ENCODE results near the gene DEGS2.
"Not testable (repeated sequence)": the region's sequence is repeated elsewhere in the genome, so short reads cannot be mapped to it uniquely, and the experiment has no call there.

Gene DEGS2

DNA sequence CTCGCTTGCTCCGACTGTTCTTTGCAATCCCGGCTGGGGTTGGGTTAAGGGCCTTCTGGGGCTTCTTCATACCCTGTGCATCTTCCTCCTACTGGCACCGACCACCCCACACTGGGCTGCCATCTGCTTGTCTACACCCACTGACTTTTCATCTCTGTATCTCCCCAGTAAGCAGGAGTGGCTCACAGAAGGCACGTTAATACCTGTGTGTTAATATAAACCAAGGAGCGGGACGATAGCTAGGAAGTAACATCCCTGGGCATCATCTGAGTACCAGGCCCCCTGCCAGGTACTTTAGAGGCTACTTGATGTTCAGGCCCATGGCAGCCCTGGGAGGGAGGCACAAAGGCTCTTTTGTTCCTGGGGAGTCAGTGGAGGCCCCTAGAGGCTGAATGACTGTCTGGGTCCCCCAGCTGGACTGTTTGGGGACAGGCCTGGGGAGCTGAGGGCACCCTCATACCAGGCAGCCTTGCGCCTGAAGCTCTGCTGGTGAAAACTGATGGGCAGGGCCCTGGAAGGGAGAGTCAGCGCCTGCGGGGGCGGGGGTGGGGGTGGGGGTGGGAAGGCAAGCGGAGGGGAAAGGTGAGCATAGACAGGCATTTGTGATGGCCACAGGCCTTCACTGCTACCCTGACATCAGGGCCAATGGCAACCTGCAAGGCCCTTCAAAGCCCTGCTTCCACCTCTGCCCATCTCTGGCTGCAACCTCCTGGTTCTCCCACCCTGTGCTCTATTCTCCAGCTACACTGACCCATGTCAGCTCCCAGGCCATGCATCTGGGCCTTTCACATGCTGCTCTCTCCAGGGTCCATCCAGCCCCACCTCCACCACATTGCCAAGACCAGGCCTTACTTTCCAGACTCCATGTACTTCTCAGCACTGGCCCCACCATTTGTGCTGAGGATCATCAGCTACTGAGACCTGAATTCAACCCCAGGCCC lies 34.2 kb upstream of the DEGS2 start:
- H3K27me3 ChIP-seq (ENCODE audit: control insufficient read depth in 2 of 2, insufficient read depth in 2 of 2, low read length in 2 of 2): no peaks in the 10 kb centered on the region
- no peaks in the 10 kb centered on the region for H3K9me3 ChIP-seq (ENCODE audit: control insufficient read depth in 2 of 2, low read length in 2 of 2)
- peak overlapping the region; percentile 37 to 86 for H3K27ac ChIP-seq (ENCODE audit: low read depth in 2 of 2, low read length in 2 of 2)
- no peaks in the 10 kb centered on the region for H3K36me3 ChIP-seq (ENCODE audit: control insufficient read depth in 2 of 2, insufficient read depth in 2 of 2, low read length in 2 of 2)
- peak overlapping the region; percentile 37 to 70 for H3K4me3 ChIP-seq (ENCODE audit: low read length in 2 of 2)
- H3K9ac ChIP-seq (ENCODE audit: low read depth in 1 of 2, low read length in 2 of 2): peak overlapping the region; percentile 61 to 76
- H3K4me1 ChIP-seq (ENCODE audit: control insufficient read depth in 2 of 2, insufficient read depth in 2 of 2, low read length in 2 of 2): peaks cover 12 to 13% of the 10 kb centered on the region in 2 donors

DNA sequence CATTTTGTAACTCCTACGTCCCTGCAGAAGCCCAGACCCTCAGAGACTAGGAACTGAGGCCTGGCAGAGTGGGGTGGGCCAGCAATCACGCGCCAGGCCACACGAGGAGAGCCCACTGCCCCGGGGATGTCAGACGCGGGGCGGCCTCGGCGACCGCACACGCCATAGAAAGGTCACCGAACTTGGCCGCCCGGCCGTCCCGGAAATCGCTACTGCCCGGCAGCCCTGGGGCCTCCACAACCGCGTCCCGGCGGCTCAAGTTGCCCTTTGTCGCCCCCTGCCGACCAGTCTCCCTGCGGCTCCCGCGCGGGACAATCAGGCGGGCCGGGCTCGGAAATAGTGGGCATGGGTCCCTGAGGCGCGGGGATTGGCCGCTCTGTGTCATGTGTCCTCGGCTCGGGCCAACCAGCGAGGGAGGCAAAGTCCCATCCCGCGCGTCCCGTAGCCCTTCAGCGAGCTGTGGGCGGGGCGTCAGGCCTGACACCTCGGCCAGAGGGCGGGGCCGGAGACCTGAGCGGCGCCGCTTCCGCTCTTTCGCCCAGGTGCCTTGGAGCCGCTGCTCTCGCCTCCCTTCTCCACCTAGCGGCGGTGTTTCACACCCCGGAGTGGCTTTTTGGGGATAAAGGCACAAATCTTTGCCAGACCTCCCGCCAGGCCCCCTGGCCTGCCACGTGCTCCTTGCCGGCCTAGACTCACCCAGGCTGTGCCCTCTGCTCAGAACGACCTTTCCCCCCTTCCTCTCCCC lies 33.4 kb upstream of the DEGS2 start:
- H3K4me1 ChIP-seq (ENCODE audit: control insufficient read depth in 2 of 2, insufficient read depth in 2 of 2, low read length in 2 of 2): peaks cover 18 to 19% of the 10 kb centered on the region in 2 donors
- H3K27ac ChIP-seq (ENCODE audit: low read depth in 2 of 2, low read length in 2 of 2): peak overlapping the region; percentile 86 to 89
- H3K4me3 ChIP-seq (ENCODE audit: low read length in 2 of 2): peak overlapping the region; percentile 69 to 70
- no peaks in the 10 kb centered on the region for H3K9me3 ChIP-seq (ENCODE audit: control insufficient read depth in 2 of 2, low read length in 2 of 2)
- peak overlapping the region; percentile 76 to 92 for H3K9ac ChIP-seq (ENCODE audit: low read depth in 1 of 2, low read length in 2 of 2)
- no peaks in the 10 kb centered on the region for H3K27me3 ChIP-seq (ENCODE audit: control insufficient read depth in 2 of 2, insufficient read depth in 2 of 2, low read length in 2 of 2)
- H3K36me3 ChIP-seq (ENCODE audit: control insufficient read depth in 2 of 2, insufficient read depth in 2 of 2, low read length in 2 of 2): no peaks in the 10 kb centered on the region

DNA sequence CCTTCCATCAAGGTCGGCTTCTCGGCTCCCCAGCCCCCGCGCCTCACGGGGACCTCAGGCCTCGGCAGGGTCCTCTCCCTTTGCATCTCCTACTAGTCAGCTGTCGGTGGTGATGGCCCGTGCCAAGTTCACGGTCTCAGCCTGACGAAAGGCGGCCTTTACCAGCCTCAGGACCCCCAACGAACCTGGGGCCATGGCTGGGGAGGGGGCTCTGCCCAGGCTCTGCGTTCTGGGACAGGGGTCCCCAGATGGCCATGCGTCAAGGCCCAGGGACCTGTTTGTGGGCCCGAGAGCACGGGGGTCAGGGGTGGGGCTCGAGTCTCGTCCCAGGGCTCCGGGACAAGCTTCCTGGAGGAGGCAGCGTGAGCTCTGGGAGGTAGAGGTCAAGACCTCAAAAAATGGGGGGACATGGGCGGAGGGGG lies 32.8 kb upstream of the DEGS2 start:
- Histone ChIP-seq H3K9ac (ENCODE audit: low read depth in 1 of 2, low read length in 2 of 2) (peak overlapping the region; percentile 42 to 92), H3K9me3 (ENCODE audit: control insufficient read depth in 2 of 2, low read length in 2 of 2) (no peaks in the 10 kb centered on the region), H3K36me3 (ENCODE audit: control insufficient read depth in 2 of 2, insufficient read depth in 2 of 2, low read length in 2 of 2) (no peaks in the 10 kb centered on the region), H3K4me3 (ENCODE audit: low read length in 2 of 2) (peak overlapping the region; percentile 56 to 69), H3K27ac (ENCODE audit: low read depth in 2 of 2, low read length in 2 of 2) (peak overlapping the region; percentile 86 to 89), H3K27me3 (ENCODE audit: control insufficient read depth in 2 of 2, insufficient read depth in 2 of 2, low read length in 2 of 2) (no peaks in the 10 kb centered on the region), H3K4me1 (ENCODE audit: control insufficient read depth in 2 of 2, insufficient read depth in 2 of 2, low read length in 2 of 2) (peaks cover 20 to 24% of the 10 kb centered on the region in 2 donors)

DNA sequence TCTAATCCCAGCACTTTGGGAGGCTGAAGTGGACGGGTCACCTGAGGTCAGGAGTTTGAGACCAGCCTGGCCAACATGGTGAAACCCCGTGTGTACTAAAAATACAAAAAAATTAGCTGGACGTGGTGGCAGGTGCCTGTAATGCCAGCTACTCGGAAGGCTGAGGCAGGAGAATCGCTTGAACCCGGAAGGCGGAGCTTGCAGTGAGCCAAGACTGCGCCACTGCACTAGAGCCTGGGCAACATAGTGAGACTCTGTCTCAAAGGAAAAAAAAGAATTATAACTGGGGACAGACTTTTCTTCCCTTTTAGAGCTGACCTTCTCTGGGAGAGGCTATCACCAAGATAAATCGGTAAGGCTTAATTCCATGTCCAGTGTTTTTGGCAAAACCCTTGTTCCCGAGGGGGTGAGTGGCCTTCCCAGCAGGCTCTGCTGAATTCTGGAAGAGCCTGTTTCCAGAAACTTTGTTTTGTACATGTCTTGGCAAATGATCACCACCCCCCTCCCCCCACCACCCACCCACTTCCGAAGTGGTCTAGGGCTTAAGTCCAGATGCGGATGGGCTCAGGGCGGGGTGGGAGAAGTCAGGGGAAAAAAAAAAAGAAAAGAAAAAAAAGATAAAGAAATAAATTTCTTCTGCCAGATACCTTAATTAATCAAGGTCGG lies 32.3 kb upstream of the DEGS2 start:
- H3K36me3 ChIP-seq (ENCODE audit: control insufficient read depth in 2 of 2, insufficient read depth in 2 of 2, low read length in 2 of 2): no peaks in the 10 kb centered on the region
- peaks cover 22 to 26% of the 10 kb centered on the region in 2 donors for H3K4me1 ChIP-seq (ENCODE audit: control insufficient read depth in 2 of 2, insufficient read depth in 2 of 2, low read length in 2 of 2)
- H3K27me3 ChIP-seq (ENCODE audit: control insufficient read depth in 2 of 2, insufficient read depth in 2 of 2, low read length in 2 of 2): no peaks in the 10 kb centered on the region
- no peak overlapping the region for H3K27ac ChIP-seq (ENCODE audit: low read depth in 2 of 2, low read length in 2 of 2)
- no peaks in the 10 kb centered on the region for H3K9me3 ChIP-seq (ENCODE audit: control insufficient read depth in 2 of 2, low read length in 2 of 2)
- H3K4me3 ChIP-seq (ENCODE audit: low read length in 2 of 2): no peak overlapping the region
- H3K9ac ChIP-seq (ENCODE audit: low read depth in 1 of 2, low read length in 2 of 2): peak overlapping the region in 1 of 2 donors; percentile 42

DNA sequence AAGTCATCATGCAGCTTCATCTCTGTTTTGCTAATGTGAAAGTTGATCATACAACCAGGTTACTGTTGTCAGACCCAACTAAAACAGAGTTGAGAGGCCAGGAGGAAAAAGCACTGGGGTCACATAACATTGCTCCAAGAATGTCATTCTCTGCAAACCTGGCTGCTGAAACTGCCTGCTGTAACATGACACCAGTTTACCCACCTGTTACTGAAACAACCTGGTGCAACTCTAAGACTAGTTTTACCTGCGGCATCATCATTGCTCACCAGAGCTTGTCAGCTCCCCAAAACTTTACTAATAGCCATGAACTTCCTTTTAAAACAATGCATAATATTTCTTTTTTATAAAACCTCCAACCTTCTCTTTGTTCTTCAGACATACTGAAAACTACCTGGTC lies 30.7 kb upstream of the DEGS2 start:
- no peak overlapping the region for H3K9ac ChIP-seq (ENCODE audit: low read depth in 1 of 2, low read length in 2 of 2)
- no peak overlapping the region for H3K4me3 ChIP-seq (ENCODE audit: low read length in 2 of 2)
- H3K4me1 ChIP-seq (ENCODE audit: control insufficient read depth in 2 of 2, insufficient read depth in 2 of 2, low read length in 2 of 2): peaks cover 22 to 26% of the 10 kb centered on the region in 2 donors
- no peaks in the 10 kb centered on the region for H3K9me3 ChIP-seq (ENCODE audit: control insufficient read depth in 2 of 2, low read length in 2 of 2)
- H3K27me3 ChIP-seq (ENCODE audit: control insufficient read depth in 2 of 2, insufficient read depth in 2 of 2, low read length in 2 of 2): no peaks in the 10 kb centered on the region
- H3K36me3 ChIP-seq (ENCODE audit: control insufficient read depth in 2 of 2, insufficient read depth in 2 of 2, low read length in 2 of 2): no peaks in the 10 kb centered on the region
- no peak overlapping the region for H3K27ac ChIP-seq (ENCODE audit: low read depth in 2 of 2, low read length in 2 of 2)

DNA sequence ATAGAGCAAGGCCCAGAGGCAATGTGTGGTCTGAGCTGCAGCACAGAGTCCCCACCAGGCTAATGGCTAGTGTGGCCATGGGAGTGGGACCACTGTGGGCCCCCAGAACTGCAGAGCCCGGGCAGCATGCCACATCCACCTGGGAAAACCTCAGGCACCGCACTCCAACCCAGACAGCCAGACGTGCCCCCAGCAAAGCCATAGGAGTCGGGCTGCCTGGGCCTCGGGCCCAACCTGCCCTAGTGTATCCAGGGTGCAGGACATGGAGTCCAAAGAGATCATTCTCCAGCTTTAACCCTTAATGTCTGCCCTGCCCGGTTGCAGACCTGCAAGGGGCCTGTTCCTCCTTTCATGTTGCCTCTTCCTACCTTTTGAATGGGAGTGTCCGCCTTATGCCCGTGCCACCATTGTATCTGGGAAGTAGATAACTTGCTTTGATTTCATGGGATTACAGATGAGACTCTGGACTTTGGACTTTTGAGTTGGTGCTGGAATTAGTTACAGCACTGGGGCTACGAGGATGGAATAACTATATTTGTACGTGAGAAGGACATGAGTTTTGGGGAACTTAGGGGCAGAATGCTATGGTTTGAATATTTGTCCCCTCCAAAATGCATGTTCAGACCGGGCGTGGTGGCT lies 29.1 kb upstream of the DEGS2 start:
- Histone ChIP-seq H3K27me3 (ENCODE audit: control insufficient read depth in 2 of 2, insufficient read depth in 2 of 2, low read length in 2 of 2) (no peaks in the 10 kb centered on the region), H3K36me3 (ENCODE audit: control insufficient read depth in 2 of 2, insufficient read depth in 2 of 2, low read length in 2 of 2) (no peaks in the 10 kb centered on the region), H3K9me3 (ENCODE audit: control insufficient read depth in 2 of 2, low read length in 2 of 2) (no peaks in the 10 kb centered on the region), H3K4me3 (ENCODE audit: low read length in 2 of 2) (no peak overlapping the region), H3K9ac (ENCODE audit: low read depth in 1 of 2, low read length in 2 of 2) (no peak overlapping the region), H3K27ac (ENCODE audit: low read depth in 2 of 2, low read length in 2 of 2) (peak overlapping the region in 1 of 2 donors; percentile 23), H3K4me1 (ENCODE audit: control insufficient read depth in 2 of 2, insufficient read depth in 2 of 2, low read length in 2 of 2) (peaks cover 20 to 26% of the 10 kb centered on the region in 2 donors)

DNA sequence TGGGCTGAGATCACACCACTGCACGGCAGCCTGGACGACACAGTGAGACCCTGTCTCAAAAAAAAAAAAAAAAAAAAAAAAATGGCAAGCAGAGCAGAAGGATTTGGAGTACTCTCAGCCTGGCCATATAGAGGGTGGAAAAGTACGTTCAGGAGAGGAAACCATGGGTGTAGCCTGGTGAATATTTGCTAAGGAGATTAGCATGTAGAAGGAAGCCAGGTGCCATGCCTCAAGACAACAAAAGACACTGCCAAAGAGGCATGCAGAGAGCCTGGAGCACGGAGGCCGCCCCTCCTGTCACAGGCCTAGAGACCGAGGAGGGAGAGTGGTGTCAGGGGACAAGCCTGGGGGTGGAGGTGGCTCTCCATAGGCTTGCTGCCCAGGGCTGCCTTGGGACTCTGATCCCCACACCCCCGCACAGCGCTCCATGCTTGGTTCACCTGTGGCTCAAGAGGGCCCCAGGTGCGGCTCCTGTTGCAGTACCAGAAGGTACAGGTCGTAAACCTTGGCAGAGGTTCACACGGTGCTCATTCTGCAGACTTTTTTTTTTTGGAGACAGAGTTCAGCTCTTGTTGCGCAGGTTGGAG lies 27.9 kb upstream of the DEGS2 start:
- H3K27ac ChIP-seq (ENCODE audit: low read depth in 2 of 2, low read length in 2 of 2): peak overlapping the region in 1 of 2 donors; percentile 67
- H3K9ac ChIP-seq (ENCODE audit: low read depth in 1 of 2, low read length in 2 of 2): no peak overlapping the region
- no peaks in the 10 kb centered on the region for H3K9me3 ChIP-seq (ENCODE audit: control insufficient read depth in 2 of 2, low read length in 2 of 2)
- H3K4me3 ChIP-seq (ENCODE audit: low read length in 2 of 2): no peak overlapping the region
- H3K27me3 ChIP-seq (ENCODE audit: control insufficient read depth in 2 of 2, insufficient read depth in 2 of 2, low read length in 2 of 2): no peaks in the 10 kb centered on the region
- no peaks in the 10 kb centered on the region for H3K36me3 ChIP-seq (ENCODE audit: control insufficient read depth in 2 of 2, insufficient read depth in 2 of 2, low read length in 2 of 2)
- H3K4me1 ChIP-seq (ENCODE audit: control insufficient read depth in 2 of 2, insufficient read depth in 2 of 2, low read length in 2 of 2): peaks cover 13 to 20% of the 10 kb centered on the region in 2 donors

DNA sequence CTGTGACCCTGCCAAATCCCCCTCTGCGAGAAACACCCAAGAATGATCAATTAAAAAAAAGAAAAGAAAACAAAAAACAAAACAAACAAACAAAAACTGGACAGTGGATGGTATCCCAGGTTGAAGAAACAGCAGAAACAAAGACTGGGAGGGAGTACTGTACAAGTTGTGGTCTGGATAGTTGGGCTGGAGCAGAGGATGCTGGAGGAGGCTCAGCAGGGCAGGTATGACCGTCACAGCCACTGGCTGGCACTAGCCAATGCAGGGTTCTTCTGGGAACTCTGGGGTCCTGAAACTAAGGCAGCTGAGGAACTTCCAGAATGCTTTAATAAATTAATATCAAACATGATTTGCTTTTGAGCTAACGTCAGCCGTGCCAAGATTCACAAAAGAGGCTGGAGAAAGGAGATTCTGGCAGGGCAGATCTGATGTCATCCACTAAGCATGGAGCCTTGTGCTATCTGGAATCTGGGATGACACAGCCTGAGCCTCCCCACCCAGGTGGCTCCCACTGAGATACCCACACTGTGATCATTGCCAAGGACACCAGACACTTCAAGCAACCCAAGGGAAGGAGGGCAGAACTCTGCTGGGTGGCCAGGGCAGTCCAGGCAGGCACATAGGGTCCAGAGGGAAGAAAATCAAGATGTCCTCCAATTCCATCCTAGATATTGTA lies 22.6 kb upstream of the DEGS2 start:
- not testable (repeated sequence) for H3K4me1 ChIP-seq (ENCODE audit: control insufficient read depth in 2 of 2, insufficient read depth in 2 of 2, low read length in 2 of 2); H3K27ac ChIP-seq (ENCODE audit: low read depth in 2 of 2, low read length in 2 of 2); H3K4me3 ChIP-seq (ENCODE audit: low read length in 2 of 2); H3K9me3 ChIP-seq (ENCODE audit: control insufficient read depth in 2 of 2, low read length in 2 of 2); H3K27me3 ChIP-seq (ENCODE audit: control insufficient read depth in 2 of 2, insufficient read depth in 2 of 2, low read length in 2 of 2); H3K36me3 ChIP-seq (ENCODE audit: control insufficient read depth in 2 of 2, insufficient read depth in 2 of 2, low read length in 2 of 2); H3K9ac ChIP-seq (ENCODE audit: low read depth in 1 of 2, low read length in 2 of 2)

DNA sequence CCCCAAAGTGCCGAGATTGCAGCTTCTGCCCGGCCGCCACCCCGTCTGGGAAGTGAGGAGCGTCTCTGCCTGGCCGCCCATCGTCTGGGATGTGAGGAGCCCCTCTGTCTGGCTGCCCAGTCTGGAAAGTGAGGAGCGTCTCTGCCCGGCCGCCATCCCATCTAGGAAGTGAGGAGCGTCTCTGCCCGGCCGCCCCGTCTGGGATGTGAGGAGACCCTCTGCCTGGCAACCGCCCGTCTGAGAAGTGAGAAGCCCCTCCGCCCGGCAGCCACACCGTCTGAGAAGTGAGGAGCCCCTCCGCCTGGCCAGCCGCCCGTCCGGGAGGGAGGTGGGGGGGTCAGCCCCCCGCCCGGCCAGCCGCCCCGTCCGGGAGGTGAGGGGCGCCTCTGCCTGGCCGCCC lies 21.2 kb upstream of the DEGS2 start:
- H3K36me3 ChIP-seq (ENCODE audit: control insufficient read depth in 2 of 2, insufficient read depth in 2 of 2, low read length in 2 of 2); H3K27me3 ChIP-seq (ENCODE audit: control insufficient read depth in 2 of 2, insufficient read depth in 2 of 2, low read length in 2 of 2); H3K27ac ChIP-seq (ENCODE audit: low read depth in 2 of 2, low read length in 2 of 2); H3K4me1 ChIP-seq (ENCODE audit: control insufficient read depth in 2 of 2, insufficient read depth in 2 of 2, low read length in 2 of 2); H3K9ac ChIP-seq (ENCODE audit: low read depth in 1 of 2, low read length in 2 of 2); H3K9me3 ChIP-seq (ENCODE audit: control insufficient read depth in 2 of 2, low read length in 2 of 2); H3K4me3 ChIP-seq (ENCODE audit: low read length in 2 of 2): not testable (repeated sequence)

Measured in mucosa of rectum (tissue), 2 donors.